K562 (cell line): ENCODE measurements around the gene CALU. TPM values are rescaled to one million over a fixed set of nuclear protein-coding genes. Genes with fewer than 3 reads are reported as not detected.
A peak's percentile ranks its signal among the peaks of the same experiment; 100 is the strongest.

Experiments
- BACH1 ChIP-seq: fragments of 200-800 bp; sonication (Bioruptor generic); IDR thresholded peaks from 2 replicates; pipeline ENCODE4 v1.6.1; 2016; ENCODE audit warnings: missing genetic modification characterization, missing compliant biosample characterization
- BHLHE40 ChIP-seq: IDR thresholded peaks from 2 replicates; pipeline ENCODE4 v1.6.1; 2011; ENCODE audit warnings: low read length, improper control_type of control experiment
- CREB1 ChIP-seq, 2 experiments: sonication (generic) in 1 of 2; formaldehyde crosslinking in 1 of 2; IDR thresholded peaks; 2 replicates each; pipeline versions ENCODE4 v1.6.1 to v1.8.0; 2012 to 2022; ENCODE audit warnings: inconsistent platforms in 1 of 2, mild to moderate bottlenecking in 1 of 2, missing genetic modification reagents in 1 of 2, moderate library complexity in 1 of 2
- EZH2 ChIP-seq: IDR thresholded peaks from 2 replicates; pipeline ENCODE4 v1.6.1; 2012; ENCODE audit warnings: low read depth, mild to moderate bottlenecking, inconsistent platforms, low read length, borderline replicate concordance
- GTF2E2 ChIP-seq: fragments of 200-800 bp; sonication (Bioruptor generic); IDR thresholded peaks from 2 replicates; pipeline ENCODE4 v1.6.1; 2016; ENCODE audit warnings: missing genetic modification characterization, missing compliant biosample characterization
- HDAC6 ChIP-seq: IDR thresholded peaks from 2 replicates; pipeline ENCODE4 v1.6.1; 2012; ENCODE audit warnings: low read depth, mild to moderate bottlenecking, control low read depth, inconsistent platforms, low read length, moderate library complexity
- HNRNPH1 ChIP-seq: fragments of 200-400 bp; formaldehyde crosslinking; optimal IDR thresholded peaks from 2 replicates; pipeline ENCODE3; 2017; ENCODE audit warnings: low read depth, mild to moderate bottlenecking, low read length, moderate library complexity
- KDM4B ChIP-seq, 2 experiments: fragments of 450-650 bp in 1 of 2; sonication (generic) in 1 of 2; IDR thresholded peaks; 2 replicates each; pipeline ENCODE4 v1.6.1; 2016 to 2017; ENCODE audit warnings: borderline replicate concordance in 2 of 2, antibody characterized with exemption in 1 of 2, low read depth in 1 of 2, mild to moderate bottlenecking in 1 of 2
- KLF1 ChIP-seq: fragments of 450-650 bp; IDR thresholded peaks from 2 replicates; pipeline ENCODE4 v1.6.1; 2016; ENCODE audit warnings: missing genetic modification characterization, missing compliant biosample characterization
- MAFF ChIP-seq: IDR thresholded peaks from 2 replicates; pipeline ENCODE4 v1.6.1; 2012; ENCODE audit warnings: low read length, improper control_type of control experiment
- MCM7 ChIP-seq, 2 experiments: fragments of 450-650 bp; IDR thresholded peaks; 2 replicates each; pipeline ENCODE4 v1.6.1; 2016 to 2018
- MYBL2 ChIP-seq, 2 experiments: fragments of 450-650 bp in 1 of 2; sonication (generic) in 1 of 2; formaldehyde crosslinking in 1 of 2; IDR thresholded peaks; 2 replicates each; pipeline versions ENCODE4 v1.6.1 to v1.8.1; 2017 to 2022; ENCODE audit warnings: borderline replicate concordance in 1 of 2, inconsistent platforms in 1 of 2, low read depth in 1 of 2, mild to moderate bottlenecking in 1 of 2, missing genetic modification reagents in 1 of 2, moderate library complexity in 1 of 2
- NCOA4 ChIP-seq: fragments of 450-650 bp; IDR thresholded peaks from 2 replicates; pipeline ENCODE4 v1.6.1; 2018; ENCODE audit warnings: mild to moderate bottlenecking; ENCODE audit not compliant: partially characterized antibody
- NR2C2 ChIP-seq, 2 experiments: fragments of 200-800 bp in 1 of 2; sonication (Bioruptor generic) in 1 of 2; sonication (generic) in 1 of 2; formaldehyde crosslinking in 1 of 2; IDR thresholded peaks; 2 replicates each; pipeline versions ENCODE4 v1.6.1 to v1.8.0; 2016 to 2022; ENCODE audit warnings: mild to moderate bottlenecking in 1 of 2, missing compliant biosample characterization in 1 of 2, missing genetic modification characterization in 1 of 2, missing genetic modification reagents in 1 of 2
- OTX1 ChIP-seq: fragments of 450-650 bp; formaldehyde crosslinking; IDR thresholded peaks from 2 replicates; pipeline ENCODE4 v1.4.0; 2022; ENCODE audit warnings: mild to moderate bottlenecking
- PHB ChIP-seq: fragments of 250-450 bp; sonication (Bioruptor Pico); IDR thresholded peaks from 2 replicates; pipeline ENCODE4 v1.5.0; 2021
- PML ChIP-seq: IDR thresholded peaks from 2 replicates; pipeline ENCODE4 v1.6.1; 2012; ENCODE audit warnings: low read length, inconsistent platforms
- SAFB2 ChIP-seq: fragments of 200-400 bp; formaldehyde crosslinking; IDR thresholded peaks from 2 replicates; pipeline ENCODE4 v1.6.1; 2018; ENCODE audit warnings: borderline replicate concordance, low read length, low read depth, moderate library complexity; ENCODE audit not compliant: severe bottlenecking
- SETDB1 ChIP-seq: IDR thresholded peaks from one replicate; pipeline ENCODE4 v1.6.1; 2012; ENCODE audit warnings: low read length, control low read depth, inconsistent platforms
- SMARCA5 ChIP-seq: fragments of 450-650 bp; IDR thresholded peaks from 2 replicates; pipeline ENCODE4 v1.6.1; 2016
- SREBF1 ChIP-seq: fragments of 150-350 bp; IDR thresholded peaks from 2 replicates; pipeline ENCODE4 v1.6.1; 2014; ENCODE audit warnings: antibody characterized with exemption, low read depth, low read length, borderline replicate concordance
- TCF7L2 ChIP-seq: fragments of 150-350 bp; IDR thresholded peaks from 2 replicates; pipeline ENCODE4 v1.6.1; 2016; ENCODE audit warnings: low read depth, mild to moderate bottlenecking, low read length, moderate library complexity
- ZC3H8 ChIP-seq: fragments of 450-650 bp; IDR thresholded peaks from 2 replicates; pipeline ENCODE4 v1.6.1; 2017
- ZNF121 ChIP-seq: sonication (generic); formaldehyde crosslinking; conservative IDR thresholded peaks from 2 replicates; pipeline ENCODE4 v1.8.0; 2022; ENCODE audit warnings: missing genetic modification reagents
- ZNF146 ChIP-seq: IDR thresholded peaks from one replicate; pipeline ENCODE4 v1.6.1; 2018; ENCODE audit warnings: missing compliant biosample characterization; ENCODE audit not compliant: unreplicated experiment
- ZNF253 ChIP-seq: fragments of 250-450 bp; sonication (Bioruptor Pico); conservative IDR thresholded peaks from 2 replicates; pipeline ENCODE4 v1.6.1; 2021; ENCODE audit warnings: mild to moderate bottlenecking
- ZNF324 ChIP-seq: fragments of 250-450 bp; sonication (Bioruptor Pico); IDR thresholded peaks from 2 replicates; pipeline ENCODE4 v1.4.0; 2020; ENCODE audit warnings: mild to moderate bottlenecking
- ZZZ3 ChIP-seq: fragments of 450-650 bp; IDR thresholded peaks from 2 replicates; pipeline ENCODE4 v1.6.1; 2016; ENCODE audit warnings: antibody characterized with exemption, mild to moderate bottlenecking, moderate library complexity
- polyA plus RNA-seq, 8 experiments: library from polyadenylated mRNA; depleted of rRNA in 4 of 8; stranded (reverse) in 5 of 8; unstranded in 3 of 8; fragments of >200 nt; fragmentation: Nextera tagmentation in 2 of 8; fragmentation: Illumina TruSeq in 1 of 8; extraction: Ambion mirVana in 2 of 8; extraction: Trizol in 1 of 8; gene quantifications; 2 replicates each; pipeline versions ENCODE4 v1.2.1 to v1.2.3, GENCODE V29; 2011 to 2014; ENCODE audit warnings: inconsistent platforms in 1 of 8, missing spikeins in 1 of 8
- total RNA-seq, 7 experiments: library from RNA; depleted of rRNA in 6 of 7; stranded (reverse); fragments of >200 nt in 6 of 7; fragmentation: Illumina TruSeq in 2 of 7; extraction: Trizol in 2 of 7; gene quantifications; 2 replicates each; pipeline versions ENCODE4 v1.2.1 to v1.2.3, GENCODE V29; 2011 to 2021; ENCODE audit warnings: low replicate concordance in 1 of 7
- TF ChIP-seq, protein P1 (sequence below): sonication (generic); formaldehyde crosslinking; IDR thresholded peaks from 2 replicates; pipeline ENCODE4 v1.8.1; 2023; ENCODE audit warnings: mild to moderate bottlenecking, missing genetic modification reagents, moderate library complexity
- TF ChIP-seq, protein P2 (sequence below): IDR thresholded peaks from 2 replicates; pipeline ENCODE4 v1.6.1; 2016; ENCODE audit warnings: missing genetic modification characterization, missing compliant biosample characterization

The CALU gene
- total and polyA plus RNA-seq, 9 of the 15 experiments (the other 6 are each of a cell fraction or from before 2014, with no cell fraction given), result 166 to 286 (median 215) TPM

DNA sequence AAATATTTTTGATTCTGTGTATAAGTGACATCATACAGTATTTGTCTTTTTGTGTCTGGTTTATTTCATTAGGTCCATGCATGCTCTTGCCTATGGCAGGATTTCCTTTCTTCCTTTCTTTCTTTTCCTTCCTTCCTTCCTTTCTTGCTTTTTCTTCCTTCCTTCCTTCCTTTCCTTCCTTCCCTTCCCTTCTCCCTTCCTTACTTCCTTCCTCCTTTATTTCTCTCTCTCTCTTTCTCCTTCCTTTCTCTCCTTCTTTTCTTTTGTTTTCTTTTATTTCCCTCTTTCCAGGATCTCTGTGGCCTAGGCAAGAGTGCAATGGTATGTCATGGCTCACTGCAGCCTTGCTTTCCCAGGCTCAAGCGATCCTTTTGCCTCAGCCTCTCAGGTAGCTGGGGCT, 31.4 kb upstream of the CALU start (continued):
- TF ChIP-seq NCOA4 (no peak), ZNF121 (CRISPR knock-in tag) (no peak; the same call in 1 of the 2 replicates), PML (no peak), EZH2 (no peak), TCF7L2 (no peak), ZC3H8 (no peak), MCM7 (IDR thresholded peaks at IDR 0.05) (peak; percentile 18 to 57; a peak in 1 of 4 replicates), SAFB2 (no peak), PHB (CRISPR knock-in tag) (no peak), BHLHE40 (no peak), SREBF1 (no peak), MYBL2 (IDR thresholded peaks at IDR 0.05; ENCODE audit: low read depth) (peak; percentile 11; the same call in 1 of the 2 replicates), MYBL2 (CRISPR knock-in tag; IDR thresholded peaks at IDR 0.05; ENCODE audit: borderline replicate concordance) (no peak), HDAC6 (no peak), BACH1 (tag) (no peak), ZNF253 (CRISPR knock-in tag) (no peak), OTX1 (CRISPR knock-in tag) (peak; percentile 91), SETDB1 (no peak), KLF1 (no peak), GTF2E2 (tag) (no peak), ZNF146 (CRISPR knock-in tag) (no peak), SMARCA5 (peak; percentile 13; the same call in 1 of the 2 replicates), HNRNPH1 (no peak), ZNF324 (CRISPR knock-in tag) (no peak), CREB1 (IDR thresholded peaks at IDR 0.05) (no peak), CREB1 (CRISPR knock-in tag; IDR thresholded peaks at IDR 0.05) (no peak), NR2C2 (CRISPR knock-in tag; IDR thresholded peaks at IDR 0.05) (no peak), NR2C2 (tag; IDR thresholded peaks at IDR 0.05) (no peak), KDM4B (IDR thresholded peaks at IDR 0.05; ENCODE audit: borderline replicate concordance in 2 of 2, low read depth in 1 of 2) (no peak), ZZZ3 (no peak), MAFF (no peak)
- TF ChIP-seq, protein P1, sequence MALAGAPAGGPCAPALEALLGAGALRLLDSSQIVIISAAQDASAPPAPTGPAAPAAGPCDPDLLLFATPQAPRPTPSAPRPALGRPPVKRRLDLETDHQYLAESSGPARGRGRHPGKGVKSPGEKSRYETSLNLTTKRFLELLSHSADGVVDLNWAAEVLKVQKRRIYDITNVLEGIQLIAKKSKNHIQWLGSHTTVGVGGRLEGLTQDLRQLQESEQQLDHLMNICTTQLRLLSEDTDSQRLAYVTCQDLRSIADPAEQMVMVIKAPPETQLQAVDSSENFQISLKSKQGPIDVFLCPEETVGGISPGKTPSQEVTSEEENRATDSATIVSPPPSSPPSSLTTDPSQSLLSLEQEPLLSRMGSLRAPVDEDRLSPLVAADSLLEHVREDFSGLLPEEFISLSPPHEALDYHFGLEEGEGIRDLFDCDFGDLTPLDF (CRISPR knock-in tag), result no peak
- TF ChIP-seq, protein P2, sequence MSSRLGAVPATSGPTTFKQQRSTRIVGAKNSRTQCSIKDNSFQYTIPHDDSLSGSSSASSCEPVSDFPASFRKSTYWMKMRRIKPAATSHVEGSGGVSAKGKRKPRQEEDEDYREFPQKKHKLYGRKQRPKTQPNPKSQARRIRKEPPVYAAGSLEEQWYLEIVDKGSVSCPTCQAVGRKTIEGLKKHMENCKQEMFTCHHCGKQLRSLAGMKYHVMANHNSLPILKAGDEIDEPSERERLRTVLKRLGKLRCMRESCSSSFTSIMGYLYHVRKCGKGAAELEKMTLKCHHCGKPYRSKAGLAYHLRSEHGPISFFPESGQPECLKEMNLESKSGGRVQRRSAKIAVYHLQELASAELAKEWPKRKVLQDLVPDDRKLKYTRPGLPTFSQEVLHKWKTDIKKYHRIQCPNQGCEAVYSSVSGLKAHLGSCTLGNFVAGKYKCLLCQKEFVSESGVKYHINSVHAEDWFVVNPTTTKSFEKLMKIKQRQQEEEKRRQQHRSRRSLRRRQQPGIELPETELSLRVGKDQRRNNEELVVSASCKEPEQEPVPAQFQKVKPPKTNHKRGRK (tag), result peak; percentile 94
